DND-41 (cell line): ENCODE results near the gene MLF2.

Source experiments
- EZH2 ChIP-seq: IDR thresholded peaks from 3 replicates; pipeline ENCODE4 v1.6.1; 2012; ENCODE audit warnings: borderline replicate concordance, low read depth, mild to moderate bottlenecking, moderate library complexity, low read length, inconsistent platforms; ENCODE audit not compliant: severe bottlenecking
- TF ChIP-seq, protein P1 (sequence below): IDR thresholded peaks from 2 replicates; pipeline ENCODE4 v1.5.1; 2012; ENCODE audit warnings: borderline replicate concordance, low read length, moderate library complexity, mild to moderate bottlenecking; ENCODE audit not compliant: poor library complexity, severe bottlenecking; ENCODE audit errors: extremely low read depth

DNA sequence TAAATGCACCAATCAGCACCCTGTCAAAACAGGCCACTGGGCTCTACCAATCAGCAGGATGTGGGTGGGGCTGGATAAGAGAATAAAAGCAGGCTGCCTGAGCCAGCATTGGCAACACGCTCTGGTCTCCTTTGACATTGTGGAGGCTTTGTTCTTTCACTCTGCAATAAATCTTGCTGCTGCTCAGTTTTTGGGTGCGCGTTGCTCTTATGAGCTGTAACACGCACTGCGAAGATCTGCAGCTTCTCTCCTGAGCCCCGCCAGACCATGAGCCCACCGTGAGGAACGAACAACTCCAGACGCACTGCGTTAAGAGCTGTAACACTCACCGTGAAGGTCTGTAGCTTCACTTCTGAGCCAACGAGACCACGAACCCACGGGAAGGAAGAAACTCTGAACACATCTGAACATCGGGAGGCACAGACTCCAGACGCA lies 44.0 kb downstream of the MLF2 start:
- TF ChIP-seq, protein P1, sequence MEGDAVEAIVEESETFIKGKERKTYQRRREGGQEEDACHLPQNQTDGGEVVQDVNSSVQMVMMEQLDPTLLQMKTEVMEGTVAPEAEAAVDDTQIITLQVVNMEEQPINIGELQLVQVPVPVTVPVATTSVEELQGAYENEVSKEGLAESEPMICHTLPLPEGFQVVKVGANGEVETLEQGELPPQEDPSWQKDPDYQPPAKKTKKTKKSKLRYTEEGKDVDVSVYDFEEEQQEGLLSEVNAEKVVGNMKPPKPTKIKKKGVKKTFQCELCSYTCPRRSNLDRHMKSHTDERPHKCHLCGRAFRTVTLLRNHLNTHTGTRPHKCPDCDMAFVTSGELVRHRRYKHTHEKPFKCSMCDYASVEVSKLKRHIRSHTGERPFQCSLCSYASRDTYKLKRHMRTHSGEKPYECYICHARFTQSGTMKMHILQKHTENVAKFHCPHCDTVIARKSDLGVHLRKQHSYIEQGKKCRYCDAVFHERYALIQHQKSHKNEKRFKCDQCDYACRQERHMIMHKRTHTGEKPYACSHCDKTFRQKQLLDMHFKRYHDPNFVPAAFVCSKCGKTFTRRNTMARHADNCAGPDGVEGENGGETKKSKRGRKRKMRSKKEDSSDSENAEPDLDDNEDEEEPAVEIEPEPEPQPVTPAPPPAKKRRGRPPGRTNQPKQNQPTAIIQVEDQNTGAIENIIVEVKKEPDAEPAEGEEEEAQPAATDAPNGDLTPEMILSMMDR, result no peak
- TF ChIP-seq EZH2, result no peak
